ENCODE results near the gene OXCT2. TPM values are rescaled to one million over a fixed set of nuclear protein-coding genes. Genes with fewer than 3 reads are reported as not detected.

The OXCT2 gene
- total and polyA plus RNA-seq, 9 of the 15 experiments (the other 6 are each of a cell fraction or from before 2014, with no cell fraction given) = 0.08 to 0.64 (median 0.22) TPM; not detected in 2

DNA sequence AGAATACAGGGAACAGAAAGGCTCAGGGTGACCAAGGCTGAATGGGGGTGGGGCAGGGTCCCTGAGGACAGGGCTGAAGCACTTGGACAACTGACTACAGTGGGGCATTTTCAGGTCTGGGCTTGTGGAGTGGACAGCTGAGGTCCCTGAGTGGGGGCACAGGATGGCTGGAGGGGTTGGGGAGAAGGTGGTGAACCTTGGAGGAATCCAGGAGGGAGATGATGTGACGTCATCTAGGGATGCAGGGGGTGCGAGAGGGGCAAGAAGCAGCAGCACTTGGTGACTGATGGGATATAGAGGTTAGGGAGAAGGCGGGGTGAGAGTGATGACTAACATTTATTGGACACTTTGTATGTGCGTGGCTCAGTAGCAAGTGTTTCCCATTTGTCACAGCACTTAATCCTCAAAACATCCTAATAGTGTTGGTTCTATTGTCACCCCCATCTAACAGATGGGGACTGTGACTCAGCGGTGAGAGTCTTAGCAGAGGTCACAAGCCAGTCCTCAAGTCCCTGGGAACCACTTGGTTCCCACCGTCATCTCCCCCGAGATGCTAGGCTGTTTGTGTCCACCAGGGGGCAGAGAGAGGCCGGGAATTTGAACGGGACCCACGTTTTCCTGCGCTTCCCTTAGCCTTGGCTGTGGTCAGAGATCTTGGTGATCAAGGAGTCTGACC is 45.4 kb upstream of the OXCT2 start (continued):
- TF ChIP-seq, protein P1, sequence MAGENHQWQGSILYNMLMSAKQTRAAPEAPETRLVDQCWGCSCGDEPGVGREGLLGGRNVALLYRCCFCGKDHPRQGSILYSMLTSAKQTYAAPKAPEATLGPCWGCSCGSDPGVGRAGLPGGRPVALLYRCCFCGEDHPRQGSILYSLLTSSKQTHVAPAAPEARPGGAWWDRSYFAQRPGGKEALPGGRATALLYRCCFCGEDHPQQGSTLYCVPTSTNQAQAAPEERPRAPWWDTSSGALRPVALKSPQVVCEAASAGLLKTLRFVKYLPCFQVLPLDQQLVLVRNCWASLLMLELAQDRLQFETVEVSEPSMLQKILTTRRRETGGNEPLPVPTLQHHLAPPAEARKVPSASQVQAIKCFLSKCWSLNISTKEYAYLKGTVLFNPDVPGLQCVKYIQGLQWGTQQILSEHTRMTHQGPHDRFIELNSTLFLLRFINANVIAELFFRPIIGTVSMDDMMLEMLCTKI (IDR thresholded peaks at IDR 0.05; ENCODE audit: partially characterized antibody) = no peak
- TF ChIP-seq SRF (CRISPR knock-in tag; IDR thresholded peaks at IDR 0.05) = no peak
- peak; percentile 14; the same call in 1 of the 2 replicates for TF ChIP-seq MAFF (IDR thresholded peaks at IDR 0.05; ENCODE audit: low read length)
- TF ChIP-seq MEF2A (IDR thresholded peaks at IDR 0.05; ENCODE audit: control insufficient read depth, low read depth, low read length) = no peak
- TF ChIP-seq, protein P2, sequence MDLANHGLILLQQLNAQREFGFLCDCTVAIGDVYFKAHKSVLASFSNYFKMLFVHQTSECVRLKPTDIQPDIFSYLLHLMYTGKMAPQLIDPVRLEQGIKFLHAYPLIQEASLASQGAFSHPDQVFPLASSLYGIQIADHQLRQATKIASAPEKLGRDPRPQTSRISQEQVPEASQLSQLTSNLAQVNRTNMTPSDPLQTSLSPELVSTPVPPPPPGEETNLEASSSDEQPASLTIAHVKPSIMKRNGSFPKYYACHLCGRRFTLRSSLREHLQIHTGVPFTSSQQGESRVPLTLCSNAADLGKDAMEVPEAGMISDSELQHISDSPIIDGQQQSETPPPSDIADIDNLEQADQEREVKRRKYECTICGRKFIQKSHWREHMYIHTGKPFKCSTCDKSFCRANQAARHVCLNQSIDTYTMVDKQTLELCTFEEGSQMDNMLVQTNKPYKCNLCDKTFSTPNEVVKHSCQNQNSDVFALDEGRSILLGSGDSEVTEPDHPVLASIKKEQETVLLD (IDR thresholded peaks at IDR 0.05) = no peak
- no peak for TF ChIP-seq ZBTB8A (IDR thresholded peaks at IDR 0.05; ENCODE audit: partially characterized antibody)
- TF ChIP-seq RBBP5 (IDR thresholded peaks at IDR 0.05; ENCODE audit: borderline replicate concordance, insufficient read depth, low read length, poor library complexity, severe bottlenecking) = peak; percentile 14
- 0 out of 2 replicates have a peak, but pooled peaks have one; percentile 19 for TF ChIP-seq SP1 (CRISPR knock-in tag; IDR thresholded peaks at IDR 0.05)
- TF ChIP-seq ZNF184 (CRISPR knock-in tag; IDR thresholded peaks at IDR 0.05) = no peak
- TF ChIP-seq ZNF589 (CRISPR knock-in tag; IDR thresholded peaks at IDR 0.05; ENCODE audit: low read depth) = no peak
- peak; percentile 34 for TF ChIP-seq MEIS2 (IDR thresholded peaks at IDR 0.05; ENCODE audit: partially characterized antibody)
- no peak for TF ChIP-seq SMAD3 (CRISPR knock-in tag; conservative IDR thresholded peaks at IDR 0.05)
- peak; percentile 95 to 99 for TF ChIP-seq RAD21 (CRISPR knock-in tag; conservative IDR thresholded peaks at IDR 0.05 in 1 of 2, IDR thresholded peaks at IDR 0.05 in 1 of 2)
- TF ChIP-seq MED1 (CRISPR knock-in tag; IDR thresholded peaks at IDR 0.05; ENCODE audit: borderline replicate concordance) = no peak
- TF ChIP-seq, protein P3, sequence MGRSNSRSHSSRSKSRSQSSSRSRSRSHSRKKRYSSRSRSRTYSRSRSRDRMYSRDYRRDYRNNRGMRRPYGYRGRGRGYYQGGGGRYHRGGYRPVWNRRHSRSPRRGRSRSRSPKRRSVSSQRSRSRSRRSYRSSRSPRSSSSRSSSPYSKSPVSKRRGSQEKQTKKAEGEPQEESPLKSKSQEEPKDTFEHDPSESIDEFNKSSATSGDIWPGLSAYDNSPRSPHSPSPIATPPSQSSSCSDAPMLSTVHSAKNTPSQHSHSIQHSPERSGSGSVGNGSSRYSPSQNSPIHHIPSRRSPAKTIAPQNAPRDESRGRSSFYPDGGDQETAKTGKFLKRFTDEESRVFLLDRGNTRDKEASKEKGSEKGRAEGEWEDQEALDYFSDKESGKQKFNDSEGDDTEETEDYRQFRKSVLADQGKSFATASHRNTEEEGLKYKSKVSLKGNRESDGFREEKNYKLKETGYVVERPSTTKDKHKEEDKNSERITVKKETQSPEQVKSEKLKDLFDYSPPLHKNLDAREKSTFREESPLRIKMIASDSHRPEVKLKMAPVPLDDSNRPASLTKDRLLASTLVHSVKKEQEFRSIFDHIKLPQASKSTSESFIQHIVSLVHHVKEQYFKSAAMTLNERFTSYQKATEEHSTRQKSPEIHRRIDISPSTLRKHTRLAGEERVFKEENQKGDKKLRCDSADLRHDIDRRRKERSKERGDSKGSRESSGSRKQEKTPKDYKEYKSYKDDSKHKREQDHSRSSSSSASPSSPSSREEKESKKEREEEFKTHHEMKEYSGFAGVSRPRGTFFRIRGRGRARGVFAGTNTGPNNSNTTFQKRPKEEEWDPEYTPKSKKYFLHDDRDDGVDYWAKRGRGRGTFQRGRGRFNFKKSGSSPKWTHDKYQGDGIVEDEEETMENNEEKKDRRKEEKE (IDR thresholded peaks at IDR 0.05; ENCODE audit: borderline replicate concordance in 1 of 2, control insufficient read depth in 1 of 2, low read depth in 2 of 2, low read length in 1 of 2) = no peak

All from K562 (cell line).